Smooth muscle cell (in vitro differentiated cells): ENCODE results near the gene SPEM2. TPM values are rescaled to one million over a fixed set of nuclear protein-coding genes. Genes with fewer than 3 reads are reported as not detected.

ENCODE experiments used
- DNase-seq: peaks from one replicate; lab custom pipeline; 2025; ENCODE audit not compliant: unreplicated experiment; lab: John Stamatoyannopoulos, UW
- H2AFZ ChIP-seq: fragments of 200-600 bp; sonication (generic); 2 replicates; pipeline ENCODE4 v1.6.0; 2016; ENCODE audit warnings: antibody characterized with exemption, low read depth, mild to moderate bottlenecking
- H3F3A ChIP-seq: fragments of 200-600 bp; sonication (generic); 2 replicates; pipeline ENCODE4 v1.6.0; 2017; ENCODE audit warnings: antibody characterized with exemption, low read depth
- H3K27ac ChIP-seq: fragments of 200-600 bp; sonication (generic); 2 replicates; pipeline ENCODE4 v1.5.1; 2016; ENCODE audit warnings: low read depth, mild to moderate bottlenecking
- H3K27me3 ChIP-seq: fragments of 200-600 bp; sonication (generic); 2 replicates; pipeline ENCODE4 v1.6.1; 2016; ENCODE audit warnings: low read depth, mild to moderate bottlenecking
- H3K36me3 ChIP-seq: fragments of 200-600 bp; sonication (generic); 2 replicates; pipeline ENCODE4 v1.5.1; 2016; ENCODE audit warnings: low read depth
- H3K4me1 ChIP-seq: fragments of 200-600 bp; sonication (generic); 2 replicates; pipeline ENCODE4 v1.5.1; 2016; ENCODE audit warnings: low read depth
- H3K4me2 ChIP-seq: fragments of 200-600 bp; sonication (generic); 2 replicates; pipeline ENCODE4 v1.6.0; 2016; ENCODE audit warnings: mild to moderate bottlenecking
- H3K4me3 ChIP-seq: fragments of 200-600 bp; sonication (generic); 2 replicates; pipeline ENCODE4 v1.5.1; 2016; ENCODE audit warnings: mild to moderate bottlenecking
- H3K79me2 ChIP-seq: fragments of 200-600 bp; sonication (generic); 2 replicates; pipeline ENCODE4 v1.6.0; 2016; ENCODE audit warnings: low read depth, mild to moderate bottlenecking
- H3K9ac ChIP-seq: fragments of 200-600 bp; sonication (generic); 2 replicates; pipeline ENCODE4 v1.6.0; 2016; ENCODE audit warnings: low read depth
- H3K9me3 ChIP-seq: fragments of 200-600 bp; sonication (generic); replicated peaks from 2 replicates; pipeline ENCODE4 v1.5.1; 2016; ENCODE audit warnings: low read depth
- H4K20me1 ChIP-seq: fragments of 200-600 bp; sonication (generic); 2 replicates; pipeline ENCODE4 v1.6.0; 2016; ENCODE audit warnings: low read depth
- CTCF ChIP-seq: fragments of 200-600 bp; sonication (generic); IDR thresholded peaks from 2 replicates; pipeline ENCODE4 v1.5.1; 2017; ENCODE audit warnings: borderline replicate concordance, mild to moderate bottlenecking, antibody characterized with exemption; ENCODE audit not compliant: insufficient read depth, poor library complexity, severe bottlenecking
- WGBS: methylation state at CpG from one replicate; pipeline ENCODE4 v1.1.7; 2016; ENCODE audit warnings: low lambda C conversion rate; 5-methylcytosine and 5-hydroxymethylcytosine counted together
- polyA plus RNA-seq: library from polyadenylated mRNA; unstranded; fragments of >200 nt; fragmentation: Nextera tagmentation; extraction: Ambion mirVana; gene quantifications from 2 replicates; pipeline ENCODE4 v1.2.1, GENCODE V29; 2016
- total RNA-seq: library from RNA; depleted of rRNA; stranded (reverse); fragments of >200 nt; gene quantifications from 2 replicates; pipeline ENCODE4 v1.2.3, GENCODE V29; 2014

Gene SPEM2
- total and polyA plus RNA-seq, 2 experiments from 2014 or later = 0.22 to 0.56 TPM

DNA sequence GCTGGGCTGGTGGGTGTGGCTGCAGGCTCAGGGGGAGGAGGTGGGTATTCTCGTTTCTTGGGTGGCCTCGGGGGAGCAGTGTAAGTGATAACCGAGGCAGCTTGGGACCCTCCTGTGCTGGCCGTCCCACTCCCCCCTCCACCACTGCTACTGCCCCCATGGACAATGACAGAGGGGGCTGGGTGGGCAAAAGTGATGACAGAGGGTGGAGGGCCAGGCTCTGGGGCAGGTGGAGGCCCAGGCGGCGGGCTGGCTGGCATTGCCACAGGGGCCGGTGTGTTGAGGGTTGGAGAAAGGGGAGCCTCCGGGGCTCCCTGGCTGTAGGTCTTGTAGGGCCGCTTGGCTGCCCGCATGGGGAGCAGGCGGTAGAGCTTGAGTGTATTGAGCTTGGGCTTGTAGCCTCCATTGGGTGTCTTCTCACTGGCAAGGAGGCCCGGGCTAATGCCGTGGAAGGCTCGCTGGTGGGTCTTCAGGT, 38.0 kb downstream of the SPEM2 start:
- DNase-seq = no peak
- Histone ChIP-seq H3K79me2 (peaks cover 23% of the 10 kb centered on the region), H2AFZ (no peak overlapping the region), H4K20me1 (peaks cover 46% of the 10 kb centered on the region), H3K4me1 (peaks cover 8% of the 10 kb centered on the region), H3F3A (peaks cover 12% of the 10 kb centered on the region), H3K36me3 (no peaks in the 10 kb centered on the region), H3K27me3 (no peaks in the 10 kb centered on the region), H3K4me3 (no peak overlapping the region), H3K4me2 (no peak overlapping the region), H3K9ac (no peak overlapping the region), H3K9me3 (no peaks in the 10 kb centered on the region), H3K27ac (no peak overlapping the region)
- no peak for TF ChIP-seq CTCF
- WGBS = 96% methylated on average over 11 of the region's 14 CpGs

- peaks cover 8% of the 10 kb centered on the region for H3K4me1 ChIP-seq
- no peak for DNase-seq
- no peak overlapping the region for H3K4me2 ChIP-seq
- no peak overlapping the region for H3K9ac ChIP-seq
- H3K27ac ChIP-seq = no peak overlapping the region
- H4K20me1 ChIP-seq = peaks cover 53% of the 10 kb centered on the region
- WGBS = 89% methylated on average over 9 of the region's 9 CpGs
- no peak for TF ChIP-seq CTCF
- no peak overlapping the region for H3K4me3 ChIP-seq
- no peaks in the 10 kb centered on the region for H3K9me3 ChIP-seq
- H3K79me2 ChIP-seq = peaks cover 30% of the 10 kb centered on the region
- no peaks in the 10 kb centered on the region for H3K36me3 ChIP-seq
- H3K27me3 ChIP-seq = no peaks in the 10 kb centered on the region
- peaks cover 5% of the 10 kb centered on the region for H3F3A ChIP-seq
- H2AFZ ChIP-seq = no peak overlapping the region
Measured at GRCh38 chr17:7464081-7464480, 38.7 kb downstream of the SPEM2 start.

- Histone ChIP-seq H3F3A (no peaks in the 10 kb centered on the region), H3K4me2 (no peak overlapping the region), H4K20me1 (peaks cover 69% of the 10 kb centered on the region), H3K79me2 (peaks cover 47% of the 10 kb centered on the region), H3K9me3 (no peaks in the 10 kb centered on the region), H3K36me3 (no peaks in the 10 kb centered on the region), H2AFZ (no peak overlapping the region), H3K27me3 (no peaks in the 10 kb centered on the region), H3K4me3 (no peak overlapping the region), H3K9ac (no peak overlapping the region), H3K4me1 (peaks cover 8% of the 10 kb centered on the region), H3K27ac (no peak overlapping the region)
- no peak for DNase-seq
- WGBS = 97% methylated on average over 33 of the region's 33 CpGs
- no peak for TF ChIP-seq CTCF
Measured at GRCh38 chr17:7465597-7466275, 40.3 kb downstream of the SPEM2 start.

GRCh38 chr17:7466318-7466638, 40.9 kb downstream of the SPEM2 start:
- no peaks in the 10 kb centered on the region for H3K27me3 ChIP-seq
- no peak overlapping the region for H3K9ac ChIP-seq
- 100% methylated on average over 7 of the region's 9 CpGs for WGBS
- no peaks in the 10 kb centered on the region for H3K9me3 ChIP-seq
- no peak for TF ChIP-seq CTCF
- H3K4me2 ChIP-seq = no peak overlapping the region
- no peak for DNase-seq
- no peaks in the 10 kb centered on the region for H3K36me3 ChIP-seq
- no peak overlapping the region for H2AFZ ChIP-seq
- peaks cover 75% of the 10 kb centered on the region for H4K20me1 ChIP-seq
- H3K79me2 ChIP-seq = peaks cover 52% of the 10 kb centered on the region
- H3K27ac ChIP-seq = no peak overlapping the region
- peaks cover 3% of the 10 kb centered on the region for H3K4me1 ChIP-seq
- H3K4me3 ChIP-seq = no peak overlapping the region
- no peaks in the 10 kb centered on the region for H3F3A ChIP-seq
